MCF 10A (cell line): ENCODE data around the gene MEGF10. TPM values are rescaled to one million over a fixed set of nuclear protein-coding genes. Genes with fewer than 3 reads are reported as not detected.
A peak's percentile ranks its signal among the peaks of the same experiment; 100 is the strongest.

Experiments used
- BruUV-seq: library from RNA; stranded (reverse); fragments of 400-500 nt; replicated peaks from 2 replicates; lab custom pipeline; 2021; lab: Mats Ljungman, UMichigan
- CTCF ChIA-PET: fragments of 300-600 bp; sonication (Branson Sonifier 250); formaldehyde crosslinking; extraction: SDS; loops from one replicate; lab custom pipeline; 2021; ENCODE audit warnings: antibody characterized with exemption, inconsistent platforms; lab: Yijun Ruan, JAX
- POLR2A ChIA-PET: fragments of 300-600, 350-650 bp; sonication (Branson Sonifier 250); formaldehyde crosslinking; extraction: SDS; loops from one replicate; lab custom pipeline; 2020; ENCODE audit warnings: antibody characterized with exemption, inconsistent platforms; lab: Yijun Ruan, JAX
- DNase-seq: peaks from one replicate; pipeline ENCODE4 v3.0.0-alpha.2; 2018; ENCODE audit not compliant: unreplicated experiment
- H3K27ac Mint-ChIP-seq: one replicate; pipeline ENCODE4 v1.8.0; 2022; ENCODE audit warnings: mild to moderate bottlenecking, low read depth, mixed read lengths; ENCODE audit not compliant: unreplicated experiment
- H3K27me3 Mint-ChIP-seq: one replicate; pipeline ENCODE4 v1.8.0; 2022; ENCODE audit warnings: mixed read lengths; ENCODE audit not compliant: insufficient read depth, unreplicated experiment
- H3K36me3 Mint-ChIP-seq: one replicate; pipeline ENCODE4 v1.8.0; 2022; ENCODE audit warnings: mild to moderate bottlenecking, moderate library complexity, mixed read lengths; ENCODE audit not compliant: insufficient read depth, unreplicated experiment
- H3K4me1 Mint-ChIP-seq: one replicate; pipeline ENCODE4 v1.8.0; 2022; ENCODE audit warnings: mixed read lengths; ENCODE audit not compliant: insufficient read depth, unreplicated experiment
- H3K4me3 Mint-ChIP-seq: one replicate; pipeline ENCODE4 v1.8.0; 2022; ENCODE audit warnings: mild to moderate bottlenecking, moderate library complexity, mixed read lengths; ENCODE audit not compliant: unreplicated experiment
- H3K9me3 Mint-ChIP-seq: one replicate; pipeline ENCODE4 v1.8.0; 2022; ENCODE audit warnings: mixed read lengths; ENCODE audit not compliant: unreplicated experiment
- CTCF ChIP-seq: fragments of 200-600 bp; IDR thresholded peaks from one replicate; pipeline ENCODE4 v1.8.0; 2022; ENCODE audit warnings: antibody characterized with exemption, mild to moderate bottlenecking; ENCODE audit not compliant: unreplicated experiment
- intact Hi-C: fragments of 100-400 bp; cut with micrococcal nuclease; formaldehyde crosslinking; loops from 2 replicates; pipeline ENCODE4 v1.14.1; 2022
- total RNA-seq: library from RNA; stranded (reverse); gene quantifications from 2 replicates; pipeline ENCODE4 v1.2.3, GENCODE V29; 2022

The MEGF10 gene
- total RNA-seq, 1 experiment from 2014 or later, result not detected

GRCh38 chr5:127441799-127442484 is 151.3 kb downstream of the MEGF10 start:
- peak; percentile 55 for TF ChIP-seq CTCF
- ChIA-PET CTCF (interaction anchor here (0.6 to 2.7 kb wide), 13 partner anchors 9 to 663 kb away, joined by 3 to 10 read pairs (median 4); no protein-coding TSS in a partner anchor), POLR2A (no interaction called here)
- H3K27me3 Mint-ChIP-seq, result peaks cover 12% of the 10 kb centered on the region
- no peaks in the 10 kb centered on the region for H3K4me1 Mint-ChIP-seq
- no peaks in the 10 kb centered on the region for H3K9me3 Mint-ChIP-seq
- peaks cover 6% of the 10 kb centered on the region for H3K36me3 Mint-ChIP-seq
- peak; percentile 43 for DNase-seq
- BruUV-seq, result no TSS peak
- intact Hi-C loops, result loop anchor here (1.0 to 5.0 kb wide), 4 partner anchors 128 to 765 kb away; partner anchors contain the start of gene MEGF10
- H3K4me3 Mint-ChIP-seq, result no peak overlapping the region
- H3K27ac Mint-ChIP-seq, result no peak overlapping the region

GRCh38 chr5:127444171-127444570 is 153.6 kb downstream of the MEGF10 start:
- no peaks in the 10 kb centered on the region for H3K4me1 Mint-ChIP-seq
- BruUV-seq, result no TSS peak
- DNase-seq, result no peak
- no peaks in the 10 kb centered on the region for H3K9me3 Mint-ChIP-seq
- H3K36me3 Mint-ChIP-seq, result no peaks in the 10 kb centered on the region
- ChIA-PET CTCF (interaction anchor here (0.6 to 1.3 kb wide), 5 partner anchors 49 to 787 kb away, joined by 3 to 4 read pairs (median 3); no protein-coding TSS in a partner anchor), POLR2A (interaction anchor here (0.6 to 0.9 kb wide), 2 partner anchors 23 to 457 kb away, joined by 3 read pairs; no protein-coding TSS in a partner anchor)
- TF ChIP-seq CTCF, result no peak
- no peak overlapping the region for H3K27ac Mint-ChIP-seq
- intact Hi-C loops, result loop anchor here (5.0 kb wide), 1 partner anchor 767 kb away; no protein-coding TSS in a partner anchor
- H3K4me3 Mint-ChIP-seq, result no peak overlapping the region
- peaks cover 12% of the 10 kb centered on the region for H3K27me3 Mint-ChIP-seq

GRCh38 chr5:127445328-127445727 is 154.7 kb downstream of the MEGF10 start:
- no peak for DNase-seq
- ChIA-PET CTCF (interaction anchor here (1.0 to 1.2 kb wide), 4 partner anchors 23 to 787 kb away, joined by 3 to 7 read pairs (median 3); no protein-coding TSS in a partner anchor), POLR2A (interaction anchor here (0.9 kb wide), 1 partner anchor 22 kb away, joined by 3 read pairs; no protein-coding TSS in a partner anchor)
- H3K4me3 Mint-ChIP-seq, result no peak overlapping the region
- BruUV-seq, result no TSS peak
- intact Hi-C loops, result no loop called here
- H3K27me3 Mint-ChIP-seq, result peaks cover 12% of the 10 kb centered on the region
- no peaks in the 10 kb centered on the region for H3K36me3 Mint-ChIP-seq
- H3K4me1 Mint-ChIP-seq, result no peaks in the 10 kb centered on the region
- H3K27ac Mint-ChIP-seq, result no peak overlapping the region
- TF ChIP-seq CTCF, result no peak
- no peaks in the 10 kb centered on the region for H3K9me3 Mint-ChIP-seq

- TF ChIP-seq CTCF, result no peak
- POLR2A ChIA-PET, result interaction anchor here (0.6 to 1.0 kb wide), 3 partner anchors 9 to 663 kb away, joined by 3 read pairs; no protein-coding TSS in a partner anchor
- no peaks in the 10 kb centered on the region for H3K36me3 Mint-ChIP-seq
- no peaks in the 10 kb centered on the region for H3K4me1 Mint-ChIP-seq
- no peak overlapping the region for H3K27ac Mint-ChIP-seq
- H3K9me3 Mint-ChIP-seq, result no peaks in the 10 kb centered on the region
- intact Hi-C loops, result no loop called here
- BruUV-seq, result no TSS peak
- CTCF ChIA-PET, result interaction anchor here (1.1 to 1.4 kb wide), 2 partner anchors 9 to 787 kb away, joined by 3 to 6 read pairs; no protein-coding TSS in a partner anchor
- H3K27me3 Mint-ChIP-seq, result peaks cover 12% of the 10 kb centered on the region
- DNase-seq, result no peak
- H3K4me3 Mint-ChIP-seq, result no peak overlapping the region
Observed at GRCh38 chr5:127446626-127447025, 156.0 kb downstream of the MEGF10 start.
